HG02763 (cell line): ENCODE measurements around the gene LPCAT3.

Source experiments
- ATAC-seq: cut with Tn5 transposase; IDR thresholded peaks from one replicate; pipeline ENCODE4 v1.9.1; 2021; ENCODE audit warnings: mild to moderate bottlenecking, moderate library complexity; ENCODE audit not compliant: unreplicated experiment

Gene LPCAT3

DNA sequence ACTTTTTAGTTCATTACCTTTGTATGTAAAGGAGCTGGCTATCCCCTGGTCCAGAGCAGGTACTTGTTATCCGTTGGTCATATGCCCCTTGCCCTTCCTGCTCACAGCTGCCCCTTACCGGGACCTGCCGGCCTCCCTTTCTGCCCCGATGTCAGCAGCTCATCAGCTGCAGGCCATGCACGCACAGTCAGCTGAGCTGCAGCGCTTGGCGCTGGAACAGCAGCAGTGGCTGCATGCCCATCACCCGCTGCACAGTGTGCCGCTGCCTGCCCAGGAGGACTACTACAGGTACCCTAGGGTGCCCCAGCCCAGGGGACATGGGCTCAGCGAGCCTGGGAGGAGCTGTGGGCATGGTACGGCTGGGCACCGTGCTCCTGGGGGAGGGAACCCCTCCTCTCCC, 77.0 kb downstream of the LPCAT3 start:
- ATAC-seq: no peak

DNA sequence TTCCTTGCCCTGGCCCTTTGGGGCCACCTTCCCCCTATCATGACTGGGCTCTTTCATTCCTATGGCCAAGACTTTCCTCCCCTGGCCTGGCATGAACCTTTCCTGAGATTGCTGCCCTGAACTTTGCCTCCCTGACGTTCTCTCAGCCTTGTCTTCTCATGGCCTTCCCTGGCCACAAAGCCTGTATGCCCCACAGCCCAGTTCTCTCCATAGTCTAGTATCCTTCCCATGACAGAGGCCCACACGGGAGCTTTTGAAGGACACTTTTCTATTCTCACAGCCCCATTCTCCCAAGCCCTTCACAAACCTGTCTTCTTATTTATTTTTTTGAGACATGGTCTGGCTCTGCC, 79.1 kb downstream of the LPCAT3 start:
- no peak for ATAC-seq

DNA sequence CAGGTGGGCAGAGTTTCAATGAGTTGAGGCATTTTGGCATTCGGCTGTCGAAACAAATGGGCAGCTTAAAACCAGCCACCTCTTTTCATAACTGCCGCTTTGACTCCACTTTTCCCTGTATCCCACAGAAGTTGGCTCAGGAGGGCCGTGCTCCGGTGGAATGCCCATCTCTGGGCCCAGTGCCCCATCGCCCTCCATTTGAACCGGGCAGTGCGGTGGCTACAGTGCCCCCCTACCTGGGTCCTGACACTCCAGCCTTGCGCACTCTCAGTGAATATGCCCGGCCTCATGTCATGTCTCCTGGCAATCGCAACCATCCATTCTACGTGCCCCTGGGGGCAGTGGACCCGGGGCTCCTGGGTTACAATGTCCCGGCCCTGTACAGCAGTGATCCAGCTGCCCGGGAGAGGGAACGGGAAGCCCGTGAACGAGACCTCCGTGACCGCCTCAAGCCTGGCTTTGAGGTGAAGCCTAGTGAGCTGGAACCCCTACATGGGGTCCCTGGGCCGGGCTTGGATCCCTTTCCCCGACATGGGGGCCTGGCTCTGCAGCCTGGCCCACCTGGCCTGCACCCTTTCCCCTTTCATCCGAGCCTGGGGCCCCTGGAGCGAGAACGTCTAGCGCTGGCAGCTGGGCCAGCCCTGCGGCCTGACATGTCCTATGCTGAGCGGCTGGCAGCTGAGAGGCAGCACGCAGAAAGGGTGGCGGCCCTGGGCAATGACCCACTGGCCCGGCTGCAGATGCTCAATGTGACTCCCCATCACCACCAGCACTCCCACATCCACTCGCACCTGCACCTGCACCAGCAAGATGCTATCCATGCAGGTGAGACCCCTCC, 79.7 kb downstream of the LPCAT3 start:
- ATAC-seq: no peak

DNA sequence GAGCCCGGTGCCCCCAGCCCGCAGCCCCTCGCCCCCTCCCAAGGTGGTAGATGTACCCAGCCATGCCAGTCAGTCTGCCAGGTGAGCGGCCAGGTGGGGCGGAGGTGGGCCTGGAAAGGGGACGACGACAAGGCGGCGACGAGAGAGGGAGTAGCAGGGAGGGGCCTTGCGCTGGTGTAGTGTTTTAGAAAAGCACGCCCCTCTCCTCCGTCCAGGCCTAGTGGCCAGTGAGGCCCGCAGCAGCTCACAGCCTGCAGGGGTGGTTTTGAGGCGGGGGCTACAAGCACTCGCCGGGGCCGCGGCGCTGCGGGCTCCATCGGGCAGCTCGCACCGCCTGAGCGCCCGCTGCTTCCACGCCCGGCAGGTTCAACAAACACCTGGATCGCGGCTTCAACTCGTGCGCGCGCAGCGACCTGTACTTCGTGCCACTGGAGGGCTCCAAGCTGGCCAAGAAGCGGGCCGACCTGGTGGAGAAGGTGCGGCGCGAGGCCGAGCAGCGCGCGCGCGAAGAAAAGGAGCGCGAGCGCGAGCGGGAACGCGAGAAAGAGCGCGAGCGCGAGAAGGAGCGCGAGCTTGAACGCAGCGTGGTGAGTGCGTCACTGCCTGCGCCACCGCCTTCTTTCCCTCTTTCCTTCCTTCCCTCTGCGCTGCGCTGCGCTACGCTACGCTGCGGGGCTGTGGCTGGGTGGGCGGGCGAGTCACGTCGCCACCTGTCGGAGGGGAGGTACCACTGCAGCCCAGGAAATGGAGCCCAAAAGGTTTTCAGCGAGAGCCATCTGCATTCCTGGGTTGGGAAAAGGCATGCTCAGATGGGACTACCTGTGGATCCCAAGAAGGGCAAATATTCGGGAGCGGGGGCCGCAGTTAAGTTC, 80.6 kb downstream of the LPCAT3 start:
- ATAC-seq: peak; percentile 86

DNA sequence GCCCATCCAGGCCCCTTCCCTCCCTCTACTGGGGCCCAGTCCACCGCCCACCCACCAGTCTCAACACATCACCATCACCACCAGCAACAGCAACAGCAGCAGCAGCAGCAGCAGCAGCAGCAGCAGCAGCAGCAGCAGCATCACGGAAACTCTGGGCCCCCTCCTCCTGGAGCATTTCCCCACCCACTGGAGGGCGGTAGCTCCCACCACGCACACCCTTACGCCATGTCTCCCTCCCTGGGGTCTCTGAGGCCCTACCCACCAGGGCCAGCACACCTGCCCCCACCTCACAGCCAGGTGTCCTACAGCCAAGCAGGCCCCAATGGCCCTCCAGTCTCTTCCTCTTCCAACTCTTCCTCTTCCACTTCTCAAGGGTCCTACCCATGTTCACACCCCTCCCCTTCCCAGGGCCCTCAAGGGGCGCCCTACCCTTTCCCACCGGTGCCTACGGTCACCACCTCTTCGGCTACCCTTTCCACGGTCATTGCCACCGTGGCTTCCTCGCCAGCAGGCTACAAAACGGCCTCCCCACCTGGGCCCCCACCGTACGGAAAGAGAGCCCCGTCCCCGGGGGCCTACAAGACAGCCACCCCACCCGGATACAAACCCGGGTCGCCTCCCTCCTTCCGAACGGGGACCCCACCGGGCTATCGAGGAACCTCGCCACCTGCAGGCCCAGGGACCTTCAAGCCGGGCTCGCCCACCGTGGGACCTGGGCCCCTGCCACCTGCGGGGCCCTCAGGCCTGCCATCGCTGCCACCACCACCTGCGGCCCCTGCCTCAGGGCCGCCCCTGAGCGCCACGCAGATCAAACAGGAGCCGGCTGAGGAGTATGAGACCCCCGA, 81.4 kb downstream of the LPCAT3 start:
- ATAC-seq: no peak

DNA sequence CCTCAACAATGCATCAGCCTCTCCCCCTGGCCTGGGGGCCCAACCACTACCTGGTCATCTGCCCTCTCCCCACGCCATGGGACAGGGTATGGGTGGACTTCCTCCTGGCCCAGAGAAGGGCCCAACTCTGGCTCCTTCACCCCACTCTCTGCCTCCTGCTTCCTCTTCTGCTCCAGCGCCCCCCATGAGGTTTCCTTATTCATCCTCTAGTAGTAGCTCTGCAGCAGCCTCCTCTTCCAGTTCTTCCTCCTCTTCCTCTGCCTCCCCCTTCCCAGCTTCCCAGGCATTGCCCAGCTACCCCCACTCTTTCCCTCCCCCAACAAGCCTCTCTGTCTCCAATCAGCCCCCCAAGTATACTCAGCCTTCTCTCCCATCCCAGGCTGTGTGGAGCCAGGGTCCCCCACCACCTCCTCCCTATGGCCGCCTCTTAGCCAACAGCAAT, 82.1 kb downstream of the LPCAT3 start:
- no peak for ATAC-seq

DNA sequence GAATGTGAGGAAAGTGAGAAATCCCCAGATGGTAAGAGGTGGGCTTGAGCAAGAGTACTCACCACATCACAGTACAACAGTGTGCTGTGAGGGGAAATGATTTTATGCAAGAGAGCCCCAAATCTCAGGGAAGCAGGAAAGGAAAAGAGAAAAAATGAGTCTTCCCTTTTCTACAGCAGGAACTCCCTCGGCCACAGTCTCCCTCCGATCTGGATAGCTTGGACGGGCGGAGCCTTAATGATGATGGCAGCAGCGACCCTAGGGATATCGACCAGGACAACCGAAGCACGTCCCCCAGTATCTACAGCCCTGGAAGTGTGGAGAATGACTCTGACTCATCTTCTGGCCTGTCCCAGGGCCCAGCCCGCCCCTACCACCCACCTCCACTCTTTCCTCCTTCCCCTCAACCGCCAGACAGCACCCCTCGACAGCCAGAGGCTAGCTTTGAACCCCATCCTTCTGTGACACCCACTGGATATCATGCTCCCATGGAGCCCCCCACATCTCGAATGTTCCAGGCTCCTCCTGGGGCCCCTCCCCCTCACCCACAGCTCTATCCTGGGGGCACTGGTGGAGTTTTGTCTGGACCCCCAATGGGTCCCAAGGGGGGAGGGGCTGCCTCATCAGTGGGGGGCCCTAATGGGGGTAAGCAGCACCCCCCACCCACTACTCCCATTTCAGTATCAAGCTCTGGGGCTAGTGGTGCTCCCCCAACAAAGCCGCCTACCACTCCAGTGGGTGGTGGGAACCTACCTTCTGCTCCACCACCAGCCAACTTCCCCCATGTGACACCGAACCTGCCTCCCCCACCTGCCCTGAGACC, 82.7 kb downstream of the LPCAT3 start:
- no peak for ATAC-seq

DNA sequence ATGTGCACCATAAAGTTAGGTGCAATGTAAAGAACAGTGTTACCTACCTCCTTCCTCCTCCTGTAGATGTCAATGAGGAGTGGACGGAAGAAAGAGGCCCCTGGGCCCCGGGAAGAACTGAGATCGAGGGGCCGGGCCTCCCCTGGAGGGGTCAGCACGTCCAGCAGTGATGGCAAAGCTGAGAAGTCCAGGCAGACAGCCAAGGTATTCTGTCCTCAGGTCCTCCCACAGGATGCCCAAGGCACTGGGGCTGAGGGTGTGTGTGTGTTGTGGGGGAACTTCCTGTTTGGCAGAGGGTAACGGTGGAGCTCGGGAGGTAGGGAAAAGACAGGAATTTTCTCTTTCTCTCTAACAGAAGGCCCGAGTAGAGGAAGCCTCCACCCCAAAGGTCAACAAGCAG, 84.2 kb downstream of the LPCAT3 start:
- no peak for ATAC-seq

DNA sequence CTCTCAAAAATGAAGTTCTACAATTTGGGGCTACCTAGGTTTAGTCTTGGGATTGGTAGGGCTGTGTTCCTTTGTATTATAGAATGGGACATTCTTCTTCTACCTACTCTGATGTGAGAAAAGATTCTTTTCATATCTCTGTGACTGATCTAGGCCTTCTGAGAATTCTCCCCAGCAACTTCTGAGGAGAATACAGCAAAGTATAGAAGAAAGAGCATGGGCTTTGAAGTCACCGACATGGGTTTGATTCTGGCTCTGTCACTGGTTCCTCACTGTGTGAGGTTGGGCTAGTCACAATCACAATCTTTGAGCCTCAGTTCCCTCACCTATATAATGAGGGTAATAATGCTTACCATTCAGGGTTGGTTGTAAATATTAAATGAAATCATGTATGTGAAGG, 85.5 kb downstream of the LPCAT3 start:
- no peak for ATAC-seq

DNA sequence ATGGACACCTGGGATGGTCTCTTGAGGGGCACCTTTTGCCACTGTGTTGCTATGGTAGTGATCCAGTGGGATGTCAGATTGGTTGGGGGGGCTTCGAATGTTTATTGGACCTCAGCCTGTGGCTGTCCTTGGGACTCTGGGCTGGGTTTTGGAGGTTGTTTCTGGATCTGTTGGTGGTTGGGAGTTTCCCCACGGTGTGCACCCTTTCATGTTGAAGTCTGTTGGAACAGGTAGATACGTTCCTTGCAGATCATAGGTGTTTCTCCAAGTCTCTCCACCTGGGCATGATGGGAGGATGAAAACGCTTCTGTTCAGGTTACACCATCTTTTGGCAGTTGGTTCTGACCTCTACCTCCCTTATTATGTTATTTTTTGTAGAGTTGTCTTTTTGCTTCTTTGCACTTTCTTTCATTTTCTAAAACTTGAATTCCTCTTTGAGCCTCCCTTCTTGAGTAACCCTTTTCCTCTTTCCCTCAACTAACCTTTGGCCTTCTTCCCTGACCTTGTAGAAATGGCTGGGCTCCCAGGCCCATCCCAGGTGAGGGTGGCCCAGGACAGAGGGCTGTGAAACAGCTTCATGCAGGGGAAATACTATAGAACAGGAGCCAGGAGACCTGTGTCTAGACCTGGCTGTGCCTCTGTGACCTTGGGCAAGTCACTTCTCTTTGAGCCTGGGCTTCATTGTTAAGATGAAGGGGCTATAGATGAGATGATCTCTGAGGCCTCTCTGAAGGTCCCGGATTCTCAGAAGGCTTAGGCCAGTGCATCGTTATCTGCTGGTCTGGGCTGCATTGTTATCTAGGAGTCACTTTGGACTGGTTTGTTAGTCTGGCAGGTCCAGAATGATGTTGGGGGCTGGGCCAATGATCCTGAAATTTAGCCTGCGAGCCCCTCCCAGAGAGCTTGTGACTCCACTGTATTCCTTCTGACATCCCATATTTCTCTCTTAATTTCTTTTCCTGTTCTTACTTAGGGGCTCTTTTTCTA, 88.5 kb downstream of the LPCAT3 start:
- no peak for ATAC-seq

DNA sequence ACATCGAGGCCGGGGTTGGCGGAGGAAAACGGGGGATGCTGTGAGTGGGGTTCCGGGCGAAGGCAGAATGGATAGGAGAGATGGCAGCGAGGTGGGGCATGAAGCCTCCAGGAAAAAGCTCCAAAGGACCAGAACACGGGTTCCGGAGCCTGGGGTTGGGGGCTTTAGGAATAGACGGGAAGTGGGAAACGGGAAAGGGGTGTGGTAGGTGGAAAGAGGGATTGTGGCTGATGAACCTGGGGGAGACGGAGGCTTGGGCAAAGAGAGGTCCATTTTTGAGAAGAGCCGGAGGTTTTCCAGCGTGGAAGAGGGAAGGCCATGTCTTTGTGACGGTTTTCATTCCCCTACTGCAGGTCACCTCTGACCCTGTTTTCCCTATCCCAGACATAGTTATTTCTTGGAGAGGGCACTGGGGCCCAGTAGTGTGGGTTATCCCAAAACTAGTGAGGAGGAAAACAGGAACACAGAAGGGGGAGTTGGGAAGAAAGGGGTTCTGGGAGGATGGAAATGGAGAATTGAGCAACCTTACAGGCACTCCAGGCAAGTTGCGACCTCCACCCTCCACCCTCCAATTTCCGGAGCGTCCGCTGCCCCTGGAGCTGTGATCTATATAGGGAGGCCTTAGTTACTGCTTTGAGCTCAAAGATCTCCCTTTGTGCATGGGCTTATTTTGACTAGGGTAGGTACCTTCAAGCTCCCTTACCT, 89.4 kb downstream of the LPCAT3 start:
- ATAC-seq: no peak

DNA sequence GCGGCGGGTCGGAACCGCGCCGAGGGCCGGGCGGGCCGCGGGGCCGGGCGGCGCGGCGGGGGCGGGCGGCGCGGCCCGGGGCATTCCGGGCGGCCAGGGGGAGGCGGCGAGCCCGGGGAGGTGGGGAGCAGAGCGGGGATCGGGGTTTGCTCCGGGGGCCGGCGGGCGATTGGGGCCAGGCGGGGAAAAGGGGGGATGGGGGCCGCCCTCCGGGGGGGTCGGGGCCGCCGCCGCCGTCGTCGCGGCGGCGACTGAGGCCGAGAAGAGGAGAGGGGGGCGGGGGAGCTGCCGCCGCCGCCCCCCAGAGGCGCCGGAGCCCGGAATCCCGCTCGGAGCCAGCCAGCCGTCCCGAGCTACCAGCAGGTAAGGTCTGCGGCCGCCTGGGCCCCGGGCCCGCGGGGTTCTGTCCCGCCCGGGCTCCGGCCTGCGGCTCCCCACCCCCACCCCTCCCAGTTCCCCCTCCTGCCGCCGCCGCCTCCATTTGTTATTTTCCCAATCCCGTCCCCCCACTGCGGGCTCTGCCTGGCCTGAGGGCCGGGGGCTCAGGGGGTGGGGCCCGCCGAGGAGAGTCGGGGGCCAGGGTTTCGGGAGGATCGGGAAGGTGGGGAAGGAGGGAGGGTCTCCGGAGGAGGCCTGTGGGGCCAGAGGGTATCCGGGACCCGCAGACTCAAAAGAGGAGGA, 90.1 kb downstream of the LPCAT3 start:
- no peak for ATAC-seq

DNA sequence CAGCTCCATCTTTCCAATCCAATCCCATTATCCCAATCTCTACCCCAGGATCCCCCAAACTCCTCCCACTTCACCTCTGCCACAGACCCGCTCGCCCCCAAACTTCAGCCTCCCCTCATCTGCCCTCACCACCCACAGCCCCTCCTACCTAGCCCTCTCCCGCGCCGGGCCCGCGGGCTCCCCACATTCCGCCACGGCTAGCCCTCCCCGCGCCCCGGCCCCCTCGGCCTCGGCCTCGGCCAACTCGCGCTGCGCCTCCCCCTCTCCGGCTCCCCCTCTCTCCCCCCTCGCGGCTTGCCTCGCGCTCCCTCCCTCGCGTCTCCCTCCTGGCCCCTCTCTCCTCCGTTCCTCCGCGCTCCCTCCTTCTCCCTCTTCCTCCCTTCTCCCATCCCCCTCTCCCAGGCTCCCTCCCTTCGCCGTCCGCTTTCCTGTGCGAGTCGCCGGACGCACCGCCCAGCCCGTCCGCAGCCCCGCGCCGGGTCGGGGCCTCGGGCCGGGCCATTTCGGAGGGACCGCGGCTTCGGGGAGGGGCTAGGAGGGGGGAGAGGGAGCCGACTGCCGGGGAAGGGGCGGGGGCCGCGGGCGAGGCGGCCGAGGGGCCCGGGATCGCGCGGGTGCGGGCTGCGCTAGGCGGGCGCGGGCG, 90.8 kb downstream of the LPCAT3 start, which contains the start of gene ATN1:
Gene ATN1, plus strand, starts transcription at position 581 of the 643 bp plus-strand sequence. CDS start 6,043 bp downstream, outside the sequence.
- no peak for ATAC-seq
